HEK293 (cell line): ENCODE results near the gene HNRNPUL2.
"Not testable (repeated sequence)": the region's sequence is repeated elsewhere in the genome, so short reads cannot be mapped to it uniquely, and the experiment has no call there.

Source experiments
- CTCF ChIA-PET: fragments of 350-600 bp; formaldehyde crosslinking; extraction: SDS; loops from one replicate; lab custom pipeline; 2021; ENCODE audit warnings: antibody characterized with exemption; lab: Yijun Ruan, JAX
- POLR2A ChIA-PET: fragments of 300-600 bp; formaldehyde crosslinking; extraction: SDS; loops from one replicate; lab custom pipeline; 2020; ENCODE audit warnings: antibody characterized with exemption, inconsistent platforms; lab: Yijun Ruan, JAX
- H3K27ac ChIP-seq: fragments of 200-500 bp; sonication (Bioruptor generic); 2 replicates; pipeline ENCODE4 v1.5.1; 2014; ENCODE audit warnings: low read depth, low read length, control low read depth, inconsistent platforms; ENCODE audit errors: extremely low read depth
- H3K36me3 ChIP-seq, 2 experiments: fragments of 200-500 bp in 1 of 2; sonication (Bioruptor generic) in 1 of 2; 1 replicate in 1 of 2; 2 replicates in 1 of 2; pipeline ENCODE4 v1.5.1; 2014 to 2017; ENCODE audit warnings: inconsistent platforms in 2 of 2, low read length in 2 of 2; ENCODE audit not compliant: control insufficient read depth in 2 of 2, insufficient read depth in 1 of 2
- H3K4me1 ChIP-seq: fragments of 200-500 bp; sonication (Bioruptor generic); 2 replicates; pipeline ENCODE4 v1.5.1; 2014; ENCODE audit warnings: mild to moderate bottlenecking, low read length, inconsistent platforms; ENCODE audit not compliant: control insufficient read depth, insufficient read depth
- H3K4me3 ChIP-seq: 2 replicates; pipeline ENCODE4 v1.5.1; 2011; ENCODE audit warnings: low read depth, mild to moderate bottlenecking, control low read depth, low read length, moderate library complexity
- H3K9me3 ChIP-seq: fragments of 200-500 bp; sonication (Bioruptor generic); 2 replicates; pipeline ENCODE4 v1.5.1; 2014; ENCODE audit warnings: low read depth, low read length, inconsistent platforms; ENCODE audit not compliant: control insufficient read depth, insufficient read depth
- PRDM2 ChIP-seq: fragments of 450-650 bp; formaldehyde crosslinking; IDR thresholded peaks from 2 replicates; pipeline ENCODE4 v1.5.1; 2016; ENCODE audit warnings: missing biosample characterization, missing genetic modification characterization, borderline replicate concordance
- REPIN1 ChIP-seq: fragments of 450-650 bp; formaldehyde crosslinking; IDR thresholded peaks from 2 replicates; pipeline ENCODE4 v1.5.1; 2017; ENCODE audit warnings: missing biosample characterization, missing genetic modification characterization, low read depth
- SCRT2 ChIP-seq: fragments of 450-650 bp; formaldehyde crosslinking; IDR thresholded peaks from 2 replicates; pipeline ENCODE4 v1.5.1; 2016; ENCODE audit warnings: missing biosample characterization, missing genetic modification characterization
- SP2 ChIP-seq: fragments of 450-650 bp; formaldehyde crosslinking; IDR thresholded peaks from 2 replicates; pipeline ENCODE4 v1.5.1; 2016; ENCODE audit warnings: missing biosample characterization, missing genetic modification characterization
- ZNF184 ChIP-seq: fragments of 450-650 bp; IDR thresholded peaks from 2 replicates; pipeline ENCODE4 v1.5.1; 2018; ENCODE audit warnings: missing biosample characterization, mild to moderate bottlenecking, missing genetic modification characterization
- ZNF335 ChIP-seq: fragments of 450-650 bp; formaldehyde crosslinking; conservative IDR thresholded peaks from 2 replicates; pipeline ENCODE4 v1.5.1; 2016; ENCODE audit warnings: missing biosample characterization, missing genetic modification characterization
- ZNF341 ChIP-seq: fragments of 450-650 bp; formaldehyde crosslinking; IDR thresholded peaks from 2 replicates; pipeline ENCODE4; 2016; ENCODE audit warnings: low read depth, missing biosample characterization, missing genetic modification characterization
- ZNF37A ChIP-seq: fragments of 450-650 bp; IDR thresholded peaks from 2 replicates; pipeline ENCODE4 v1.5.1; 2018; ENCODE audit warnings: missing biosample characterization, missing genetic modification characterization
- ZNF426 ChIP-seq: fragments of 450-650 bp; formaldehyde crosslinking; IDR thresholded peaks from 2 replicates; pipeline ENCODE4 v1.5.1; 2017; ENCODE audit warnings: missing biosample characterization, missing genetic modification characterization, mild to moderate bottlenecking, inconsistent platforms, moderate library complexity
- ZNF560 ChIP-seq: fragments of 450-650 bp; formaldehyde crosslinking; IDR thresholded peaks from 2 replicates; pipeline ENCODE4 v1.5.1; 2017; ENCODE audit warnings: missing biosample characterization, missing genetic modification characterization, borderline replicate concordance
- ZNF660 ChIP-seq: fragments of 450-650 bp; IDR thresholded peaks from 2 replicates; pipeline ENCODE4 v1.5.1; 2018; ENCODE audit warnings: missing biosample characterization, mild to moderate bottlenecking, missing genetic modification characterization
- ZNF664 ChIP-seq: fragments of 450-650 bp; formaldehyde crosslinking; IDR thresholded peaks from 2 replicates; pipeline ENCODE4 v1.5.1; 2016; ENCODE audit warnings: missing biosample characterization, missing genetic modification characterization
- ZNF677 ChIP-seq: fragments of 450-650 bp; IDR thresholded peaks from 2 replicates; pipeline ENCODE4 v1.5.0; 2018; ENCODE audit warnings: missing biosample characterization, mild to moderate bottlenecking, missing genetic modification characterization, moderate library complexity
- ZNF692 ChIP-seq: fragments of 450-650 bp; formaldehyde crosslinking; IDR thresholded peaks from 2 replicates; pipeline ENCODE4 v1.5.1; 2016; ENCODE audit warnings: missing biosample characterization, missing genetic modification characterization
- TF ChIP-seq, protein P1 (sequence below): fragments of 450-650 bp; formaldehyde crosslinking; IDR thresholded peaks from 2 replicates; pipeline ENCODE4 v1.5.1; 2016; ENCODE audit warnings: missing biosample characterization, missing genetic modification characterization
- TF ChIP-seq, protein P2 (sequence below): fragments of 450-650 bp; formaldehyde crosslinking; conservative IDR thresholded peaks from 2 replicates; pipeline ENCODE4 v1.5.1; 2016; ENCODE audit warnings: low read depth, missing biosample characterization, missing genetic modification characterization

Gene HNRNPUL2

GRCh38 chr11:62705413-62705812 is 21.8 kb downstream of the HNRNPUL2 start:
- ChIA-PET POLR2A (interaction anchor here (0.8 to 3.7 kb wide), 15 partner anchors 10 to 150 kb away, joined by 3 to 34 read pairs (median 13); partner anchors contain the start of genes C11orf98, CSKMT, HNRNPUL2 and LBHD1), CTCF (interaction anchor here (0.7 to 2.1 kb wide), 6 partner anchors 8 to 98 kb away, joined by 3 to 7 read pairs (median 3); no protein-coding TSS in a partner anchor)
- H3K4me3 ChIP-seq: peak overlapping the region; percentile 62
- peaks cover 3% of the 10 kb centered on the region; the same call in 1 of the 2 replicates for H3K4me1 ChIP-seq
- no peak for TF ChIP-seq ZNF37A (tag by site-specific recombination)
- TF ChIP-seq SCRT2 (tag by site-specific recombination): no peak
- no peak for TF ChIP-seq ZNF426
- H3K27ac ChIP-seq: peak overlapping the region; percentile 51; the same call in 1 of the 2 replicates
- peaks cover 15 to 89% of the 10 kb centered on the region in 2 experiments for H3K36me3 ChIP-seq
- H3K9me3 ChIP-seq: no peaks in the 10 kb centered on the region

- ChIA-PET POLR2A (interaction anchor here (0.6 to 1.8 kb wide), 4 partner anchors 15 to 1676 kb away, joined by 4 to 10 read pairs (median 5); partner anchors contain the start of genes C11orf98, CSKMT and LRRN4CL), CTCF (interaction anchor here (0.6 to 1.6 kb wide), 4 partner anchors 10 to 1133 kb away, joined by 3 to 12 read pairs (median 4); partner anchors contain the start of gene TMEM179B)
- H3K4me3 ChIP-seq, H3K4me1 ChIP-seq, H3K27ac ChIP-seq, H3K9me3 ChIP-seq: not testable (repeated sequence)
- H3K36me3 ChIP-seq: peaks cover 15 to 83% of the 10 kb centered on the region in 2 experiments
These were observed 23.3 kb downstream of the HNRNPUL2 start for GRCh38 chr11:62703921-62704320.

GRCh38 chr11:62702246-62702645 is 25.0 kb downstream of the HNRNPUL2 start:
- POLR2A ChIA-PET: interaction anchor here (0.6 to 1.8 kb wide), 2 partner anchors 11 to 37 kb away, joined by 3 to 4 read pairs; partner anchors contain the start of genes C11orf98 and CSKMT
- CTCF ChIA-PET: interaction anchor here (0.7 to 1.7 kb wide), 3 partner anchors 8 to 21 kb away, joined by 7 to 12 read pairs (median 8); partner anchors contain the start of gene LRRN4CL
- TF ChIP-seq, protein P1, sequence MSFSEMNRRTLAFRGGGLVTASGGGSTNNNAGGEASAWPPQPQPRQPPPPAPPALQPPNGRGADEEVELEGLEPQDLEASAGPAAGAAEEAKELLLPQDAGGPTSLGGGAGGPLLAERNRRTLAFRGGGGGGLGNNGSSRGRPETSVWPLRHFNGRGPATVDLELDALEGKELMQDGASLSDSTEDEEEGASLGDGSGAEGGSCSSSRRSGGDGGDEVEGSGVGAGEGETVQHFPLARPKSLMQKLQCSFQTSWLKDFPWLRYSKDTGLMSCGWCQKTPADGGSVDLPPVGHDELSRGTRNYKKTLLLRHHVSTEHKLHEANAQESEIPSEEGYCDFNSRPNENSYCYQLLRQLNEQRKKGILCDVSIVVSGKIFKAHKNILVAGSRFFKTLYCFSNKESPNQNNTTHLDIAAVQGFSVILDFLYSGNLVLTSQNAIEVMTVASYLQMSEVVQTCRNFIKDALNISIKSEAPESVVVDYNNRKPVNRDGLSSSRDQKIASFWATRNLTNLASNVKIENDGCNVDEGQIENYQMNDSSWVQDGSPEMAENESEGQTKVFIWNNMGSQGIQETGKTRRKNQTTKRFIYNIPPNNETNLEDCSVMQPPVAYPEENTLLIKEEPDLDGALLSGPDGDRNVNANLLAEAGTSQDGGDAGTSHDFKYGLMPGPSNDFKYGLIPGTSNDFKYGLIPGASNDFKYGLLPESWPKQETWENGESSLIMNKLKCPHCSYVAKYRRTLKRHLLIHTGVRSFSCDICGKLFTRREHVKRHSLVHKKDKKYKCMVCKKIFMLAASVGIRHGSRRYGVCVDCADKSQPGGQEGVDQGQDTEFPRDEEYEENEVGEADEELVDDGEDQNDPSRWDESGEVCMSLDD (tag by site-specific recombination): no peak
- TF ChIP-seq SP2 (tag by site-specific recombination) (no peak), PRDM2 (tag by site-specific recombination) (no peak), REPIN1 (no peak), ZNF560 (tag by site-specific recombination) (no peak), ZNF664 (tag by site-specific recombination) (no peak), ZNF335 (no peak), ZNF341 (tag by site-specific recombination) (no peak), ZNF184 (tag by site-specific recombination) (no peak), ZNF677 (tag by site-specific recombination) (no peak), ZNF660 (no peak), ZNF692 (no peak)
- TF ChIP-seq, protein P2, sequence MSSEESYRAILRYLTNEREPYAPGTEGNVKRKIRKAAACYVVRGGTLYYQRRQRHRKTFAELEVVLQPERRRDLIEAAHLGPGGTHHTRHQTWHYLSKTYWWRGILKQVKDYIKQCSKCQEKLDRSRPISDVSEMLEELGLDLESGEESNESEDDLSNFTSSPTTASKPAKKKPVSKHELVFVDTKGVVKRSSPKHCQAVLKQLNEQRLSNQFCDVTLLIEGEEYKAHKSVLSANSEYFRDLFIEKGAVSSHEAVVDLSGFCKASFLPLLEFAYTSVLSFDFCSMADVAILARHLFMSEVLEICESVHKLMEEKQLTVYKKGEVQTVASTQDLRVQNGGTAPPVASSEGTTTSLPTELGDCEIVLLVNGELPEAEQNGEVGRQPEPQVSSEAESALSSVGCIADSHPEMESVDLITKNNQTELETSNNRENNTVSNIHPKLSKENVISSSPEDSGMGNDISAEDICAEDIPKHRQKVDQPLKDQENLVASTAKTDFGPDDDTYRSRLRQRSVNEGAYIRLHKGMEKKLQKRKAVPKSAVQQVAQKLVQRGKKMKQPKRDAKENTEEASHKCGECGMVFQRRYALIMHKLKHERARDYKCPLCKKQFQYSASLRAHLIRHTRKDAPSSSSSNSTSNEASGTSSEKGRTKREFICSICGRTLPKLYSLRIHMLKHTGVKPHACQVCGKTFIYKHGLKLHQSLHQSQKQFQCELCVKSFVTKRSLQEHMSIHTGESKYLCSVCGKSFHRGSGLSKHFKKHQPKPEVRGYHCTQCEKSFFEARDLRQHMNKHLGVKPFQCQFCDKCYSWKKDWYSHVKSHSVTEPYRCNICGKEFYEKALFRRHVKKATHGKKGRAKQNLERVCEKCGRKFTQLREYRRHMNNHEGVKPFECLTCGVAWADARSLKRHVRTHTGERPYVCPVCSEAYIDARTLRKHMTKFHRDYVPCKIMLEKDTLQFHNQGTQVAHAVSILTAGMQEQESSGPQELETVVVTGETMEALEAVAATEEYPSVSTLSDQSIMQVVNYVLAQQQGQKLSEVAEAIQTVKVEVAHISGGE: no peak

More at GRCh38 chr11:62702246-62702645, 25.0 kb downstream of the HNRNPUL2 start:
- H3K36me3 ChIP-seq: peaks cover 15 to 71% of the 10 kb centered on the region in 2 experiments
- no peaks in the 10 kb centered on the region for H3K9me3 ChIP-seq
- H3K4me1 ChIP-seq: peaks cover 3% of the 10 kb centered on the region; the same call in 1 of the 2 replicates
- no peak overlapping the region for H3K27ac ChIP-seq
- no peak overlapping the region for H3K4me3 ChIP-seq
